Inferior parietal cortex (tissue), 1 donor: ENCODE results near the gene CALR.
A peak's percentile ranks its signal among the peaks of the same experiment; 100 is the strongest.
"Not testable (repeated sequence)": the region's sequence is repeated elsewhere in the genome, so short reads cannot be mapped to it uniquely, and the experiment has no call there.

Experiments
- DNase-seq: peaks from one replicate; pipeline ENCODE4 v3.0.0-alpha.2; 2016; ENCODE audit errors: extremely low spot score

Gene CALR

DNA sequence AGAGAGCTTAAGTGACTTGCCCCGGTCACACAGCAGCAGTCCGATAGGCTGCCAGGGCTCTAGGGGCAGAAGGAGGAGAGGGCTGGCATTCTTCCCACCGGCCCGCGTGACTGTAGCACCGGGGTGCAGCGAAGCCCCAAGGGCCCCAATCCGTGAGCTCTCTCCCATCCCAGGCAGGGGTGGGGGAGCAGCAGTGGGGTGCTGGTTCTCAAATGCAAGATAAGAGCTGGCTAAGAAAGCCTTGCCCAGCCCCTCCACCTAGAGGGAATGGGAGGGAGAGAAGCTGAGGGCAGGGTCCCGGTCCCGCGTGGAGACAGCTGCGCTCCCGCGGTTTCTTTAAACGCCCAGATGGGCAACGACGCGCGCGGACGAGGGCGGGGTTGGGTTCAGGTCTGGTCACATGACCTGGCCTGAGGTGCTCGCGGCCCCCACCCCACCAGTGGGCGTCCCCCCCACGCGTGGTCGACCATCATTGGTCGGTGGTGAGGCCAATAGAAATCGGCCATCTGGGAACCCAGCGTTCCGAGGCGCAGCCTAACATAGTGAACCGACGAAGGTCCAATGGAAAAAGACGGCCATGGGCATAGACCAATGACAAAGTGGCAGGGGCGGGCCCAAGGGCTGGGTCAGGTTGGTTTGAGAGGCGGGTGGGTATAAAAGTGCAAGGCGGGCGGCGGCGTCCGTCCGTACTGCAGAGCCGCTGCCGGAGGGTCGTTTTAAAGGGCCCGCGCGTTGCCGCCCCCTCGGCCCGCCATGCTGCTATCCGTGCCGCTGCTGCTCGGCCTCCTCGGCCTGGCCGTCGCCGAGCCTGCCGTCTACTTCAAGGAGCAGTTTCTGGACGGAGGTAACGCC, at the start of gene CALR:
TSS of gene CALR (plus strand) at position 683 of the 852 bp plus-strand sequence. CDS start at position 754, 71 bp downstream.
- DNase-seq: peak; percentile 100

DNA sequence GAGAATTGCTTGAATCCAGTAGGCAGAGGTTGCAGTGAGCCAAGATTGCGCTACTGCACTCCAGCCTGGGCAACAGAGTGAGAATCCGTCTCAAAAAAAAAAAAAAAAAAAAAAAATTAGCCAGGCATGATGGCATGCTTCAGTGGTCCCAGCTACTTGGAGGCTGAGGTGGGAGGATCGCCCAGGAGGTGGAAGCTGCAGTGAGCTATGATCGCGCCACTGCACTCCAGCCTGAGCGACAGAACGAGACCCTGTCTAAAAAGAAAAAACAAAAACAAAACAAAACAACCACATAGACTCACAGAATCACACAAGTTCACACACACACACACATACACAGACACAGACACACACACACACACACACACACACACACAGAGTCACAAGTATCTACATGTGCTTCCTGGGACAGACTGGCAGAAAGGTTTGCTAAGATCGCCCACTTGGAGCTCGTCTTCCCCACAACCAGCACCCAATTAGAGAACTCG, 48.1 kb upstream of the CALR start:
- DNase-seq: not testable (repeated sequence)

DNA sequence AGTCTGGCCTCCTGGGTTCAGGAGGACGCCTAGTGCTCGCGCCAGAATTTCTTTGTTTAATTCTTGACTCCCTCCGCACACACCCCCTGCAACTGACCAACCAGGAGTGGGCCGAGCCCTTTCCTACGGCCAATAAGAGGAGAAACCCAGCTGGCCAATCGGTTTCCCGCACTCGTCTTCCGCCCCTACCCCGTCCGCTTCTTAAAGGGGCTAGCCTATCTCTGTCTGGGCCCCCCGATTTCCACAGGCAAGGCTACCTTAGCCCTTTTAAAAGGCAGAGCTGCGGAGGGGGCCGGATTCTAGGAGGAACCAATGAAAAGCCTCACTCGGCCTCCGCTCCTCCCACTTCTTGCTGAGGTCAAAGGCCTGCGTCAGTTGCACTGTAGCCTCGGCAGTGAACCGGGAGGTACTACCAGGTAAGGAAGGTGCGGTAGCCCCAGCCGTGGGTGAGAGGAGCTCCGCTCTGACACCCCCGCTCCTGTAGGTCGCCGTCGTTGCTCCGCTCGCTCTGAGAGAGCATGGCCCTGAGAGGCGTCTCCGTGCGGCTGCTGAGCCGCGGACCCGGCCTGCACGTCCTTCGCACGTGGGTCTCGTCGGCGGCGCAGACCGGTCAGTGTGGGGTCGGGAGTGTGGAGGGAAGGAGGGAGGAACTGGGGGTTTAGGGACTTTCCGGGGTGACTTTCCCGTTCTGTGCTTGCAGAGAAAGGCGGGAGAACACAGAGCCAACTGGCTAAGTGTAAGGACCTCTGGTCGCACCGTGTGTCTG, 47.4 kb upstream of the CALR start, which contains the start of gene GCDH:
TSS of gene GCDH (plus strand) at position 374 of the 766 bp plus-strand sequence. CDS start at position 519, 145 bp downstream.
- peak; percentile 99 for DNase-seq

DNA sequence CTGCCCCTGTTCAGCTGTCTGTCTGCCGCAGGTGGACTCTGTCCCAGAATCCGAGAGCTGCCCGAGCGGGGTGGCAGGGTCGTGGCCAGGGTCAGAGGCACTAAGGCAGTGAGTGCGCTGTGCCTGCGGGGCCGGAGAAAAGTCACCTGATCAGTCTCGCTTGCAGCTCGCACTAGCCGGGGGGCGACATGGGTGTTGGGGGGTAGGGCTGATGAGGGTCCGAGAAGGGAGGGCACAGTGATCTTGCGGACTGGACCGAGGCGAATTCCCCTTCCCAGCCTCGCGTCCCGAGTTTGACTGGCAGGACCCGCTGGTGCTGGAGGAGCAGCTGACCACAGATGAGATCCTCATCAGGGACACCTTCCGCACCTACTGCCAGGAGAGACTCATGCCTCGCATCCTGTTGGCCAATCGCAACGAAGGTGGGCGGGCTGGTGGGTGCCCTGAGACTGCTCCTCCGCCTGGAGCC, 46.8 kb upstream of the CALR start:
- DNase-seq: no peak

DNA sequence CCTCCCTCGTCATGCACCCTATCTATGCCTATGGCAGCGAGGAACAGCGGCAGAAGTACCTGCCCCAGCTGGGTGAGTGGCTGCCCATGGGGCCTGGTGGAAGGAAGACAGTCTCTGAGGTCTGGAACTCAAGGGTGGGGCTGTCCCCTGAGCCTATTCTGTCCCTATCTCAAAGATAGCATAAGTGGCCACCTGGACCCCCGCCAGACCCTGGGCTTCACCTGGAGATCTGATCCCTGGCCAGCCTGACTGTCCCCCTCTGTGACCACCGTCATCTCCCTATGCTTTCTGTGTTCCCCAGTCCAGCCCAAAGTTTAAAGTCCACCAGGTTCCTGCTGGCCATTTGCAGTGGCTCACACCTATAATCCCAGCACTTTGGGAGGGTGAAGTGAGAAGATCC, 44.8 kb upstream of the CALR start:
- DNase-seq: no peak

DNA sequence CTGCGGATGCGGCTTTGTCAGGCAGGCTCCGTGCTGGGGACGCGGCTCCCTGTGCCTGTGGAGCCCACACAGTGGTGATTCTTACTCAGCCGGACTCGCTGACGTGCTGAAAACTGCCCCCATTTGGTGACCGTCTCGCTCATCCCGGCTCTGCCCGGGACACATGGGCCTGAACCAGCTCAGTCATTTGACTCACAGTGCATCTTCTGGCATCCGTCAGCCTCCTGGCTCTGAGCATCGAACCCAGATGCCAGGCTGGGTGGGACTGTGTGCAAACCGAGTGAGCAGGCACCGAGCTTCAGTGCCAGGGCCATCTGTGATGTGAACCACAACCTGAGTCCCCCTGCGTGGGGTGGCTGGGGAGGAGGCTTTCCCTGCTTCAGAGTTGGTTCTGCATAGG, 41.9 kb upstream of the CALR start:
- no peak for DNase-seq

DNA sequence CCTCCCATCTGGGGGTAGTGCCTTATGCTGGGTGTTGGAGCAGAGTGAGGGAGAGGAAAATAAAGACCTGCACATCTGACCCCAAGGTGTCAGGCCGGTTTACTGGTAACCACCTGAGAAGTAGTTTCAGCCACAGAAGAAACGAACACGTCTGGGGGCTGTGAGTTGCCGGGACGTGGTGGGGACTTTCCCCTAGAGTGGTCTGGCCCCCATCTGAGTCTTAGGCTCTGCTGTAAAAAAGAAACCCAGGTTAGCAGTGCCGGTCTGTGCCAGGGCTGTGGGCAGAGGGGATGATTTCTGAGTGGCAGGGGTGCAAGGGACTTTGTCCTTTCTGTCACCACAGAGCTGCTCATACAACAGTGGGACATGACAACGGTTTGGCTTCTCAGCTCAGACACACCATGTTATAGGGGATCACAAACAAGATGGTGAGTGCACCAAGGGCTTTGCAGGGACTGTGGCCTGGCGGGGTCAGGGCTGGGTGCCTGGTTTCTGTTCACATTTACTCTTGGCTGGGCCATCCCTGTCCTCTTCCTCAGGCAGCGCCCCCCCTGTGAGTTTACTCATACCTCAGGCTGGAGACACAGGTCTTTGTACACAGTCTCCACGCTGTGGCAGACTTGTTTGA, 38.4 kb upstream of the CALR start:
- no peak for DNase-seq

DNA sequence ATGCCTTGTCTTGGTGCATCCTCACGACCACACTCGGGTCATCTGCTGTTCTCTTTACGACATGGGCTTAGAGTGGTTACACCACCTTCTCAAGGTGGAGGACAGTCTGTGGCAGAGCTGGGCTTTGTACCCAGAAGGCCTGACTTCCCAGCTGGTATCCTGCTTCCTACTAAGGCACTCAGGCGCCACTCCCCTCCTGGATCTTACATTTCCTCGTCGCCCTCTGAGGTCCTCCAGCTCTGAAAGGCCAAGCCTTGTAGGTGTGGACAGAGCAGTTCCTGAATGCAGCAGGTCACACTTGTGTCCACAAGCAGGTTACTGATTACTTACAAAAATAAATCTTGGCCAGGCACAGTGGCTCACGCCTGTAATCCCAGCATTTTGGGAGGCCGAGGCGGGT, 31.2 kb upstream of the CALR start:
- no peak for DNase-seq

DNA sequence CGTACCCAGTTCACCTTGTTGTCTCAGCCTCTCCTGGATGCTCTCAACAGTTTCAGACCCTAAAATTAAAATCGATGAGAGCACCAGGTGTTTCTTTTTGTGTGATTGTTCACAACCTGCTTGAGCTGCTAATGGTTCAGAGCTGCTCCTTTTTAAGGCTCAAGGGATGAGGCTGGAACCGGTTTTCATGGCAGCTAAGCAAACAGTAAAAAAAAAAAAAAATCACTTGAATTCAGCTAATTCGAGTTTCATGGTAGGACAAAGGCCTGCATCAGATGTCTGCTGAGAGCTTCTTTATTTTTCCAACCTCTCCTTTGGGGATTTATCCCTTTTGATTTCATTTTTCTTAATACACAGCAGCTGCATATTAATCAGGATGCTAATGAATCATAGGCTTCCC, 25.8 kb upstream of the CALR start:
- no peak for DNase-seq

DNA sequence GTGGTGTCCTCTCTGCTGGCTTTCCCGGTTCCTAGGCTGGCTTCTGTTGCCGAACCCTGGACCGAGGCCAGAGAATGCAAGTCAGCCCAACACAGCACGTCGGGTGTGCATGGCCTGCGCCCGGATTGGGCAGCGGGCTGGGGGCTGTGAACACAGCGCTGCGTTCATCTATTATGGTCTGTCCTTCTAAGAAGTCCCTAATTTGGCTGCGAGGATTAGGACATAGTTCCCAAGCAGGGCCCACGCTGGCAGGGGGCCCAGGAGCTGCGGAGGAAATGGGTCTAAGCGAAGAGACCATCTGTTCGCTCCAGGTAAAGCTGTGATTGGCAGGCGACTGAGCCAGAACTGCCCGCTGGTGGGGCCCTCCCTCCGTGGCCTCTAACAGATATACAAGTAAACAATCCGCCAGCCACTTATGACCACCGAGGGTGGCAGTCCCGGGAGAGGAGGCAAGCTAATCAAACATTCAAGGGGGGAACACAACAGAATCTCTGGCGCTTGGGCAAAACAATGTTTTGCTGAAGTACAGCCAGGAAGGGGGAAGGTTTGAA, 25.3 kb upstream of the CALR start:
- DNase-seq: peak; percentile 60

DNA sequence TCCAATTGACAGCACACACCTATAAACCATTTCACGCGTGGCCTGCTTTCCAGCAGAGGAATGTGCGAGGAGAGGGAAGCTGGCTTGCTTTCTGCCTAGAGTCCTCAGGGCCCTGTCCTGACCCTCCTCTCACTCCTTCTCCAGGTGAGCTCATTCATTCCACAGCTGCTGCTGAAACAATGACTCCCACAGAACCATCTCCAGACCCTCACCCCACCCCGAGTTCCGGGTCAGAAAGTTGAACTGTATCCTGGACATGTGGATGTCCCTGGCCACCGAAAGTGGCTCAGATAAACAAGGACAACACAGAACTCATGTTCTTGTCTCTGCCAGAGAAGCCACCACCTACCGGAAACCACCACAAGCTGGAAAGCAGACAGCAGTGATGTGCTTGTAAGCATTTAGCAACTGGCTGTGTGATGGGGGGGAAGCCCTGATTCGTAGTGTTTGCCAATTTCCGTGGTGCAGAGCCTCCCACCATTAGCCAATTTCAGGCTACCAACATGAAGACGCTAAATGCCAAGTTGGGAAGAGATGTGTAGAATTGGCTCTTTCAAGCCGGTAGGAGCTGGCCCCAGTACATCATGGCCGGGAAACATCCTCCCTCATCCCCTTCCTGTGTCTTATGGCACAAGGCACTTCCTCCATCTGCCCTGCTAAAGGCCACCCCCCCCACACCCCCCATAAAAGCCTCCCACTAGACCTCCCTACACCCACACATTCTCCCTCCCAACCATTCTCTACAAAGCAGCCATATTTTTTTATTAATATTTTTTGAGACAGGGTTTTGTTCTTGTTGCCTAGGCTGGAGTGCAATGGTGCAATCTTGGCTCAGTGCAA, 24.3 kb upstream of the CALR start:
- DNase-seq: no peak

DNA sequence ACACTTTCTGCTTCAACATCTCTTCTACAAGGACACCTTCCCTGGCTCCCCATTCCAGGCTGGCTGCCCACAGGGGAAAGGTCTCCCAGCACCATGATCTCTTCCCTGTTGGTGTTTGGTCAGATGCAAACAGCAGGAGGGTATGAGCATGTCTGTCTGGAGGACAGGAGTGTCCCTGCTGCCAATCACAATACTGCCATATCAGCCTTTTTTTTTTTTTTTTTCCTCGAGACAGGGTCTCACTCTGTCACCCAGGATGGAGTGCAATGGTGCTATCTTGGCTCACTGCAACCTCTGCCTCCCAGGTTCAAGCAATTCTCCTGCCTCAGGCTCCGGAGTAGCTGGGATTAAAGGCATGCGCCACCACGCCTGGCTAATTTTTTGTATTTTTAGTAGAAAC, 22.5 kb upstream of the CALR start:
- not testable (repeated sequence) for DNase-seq

DNA sequence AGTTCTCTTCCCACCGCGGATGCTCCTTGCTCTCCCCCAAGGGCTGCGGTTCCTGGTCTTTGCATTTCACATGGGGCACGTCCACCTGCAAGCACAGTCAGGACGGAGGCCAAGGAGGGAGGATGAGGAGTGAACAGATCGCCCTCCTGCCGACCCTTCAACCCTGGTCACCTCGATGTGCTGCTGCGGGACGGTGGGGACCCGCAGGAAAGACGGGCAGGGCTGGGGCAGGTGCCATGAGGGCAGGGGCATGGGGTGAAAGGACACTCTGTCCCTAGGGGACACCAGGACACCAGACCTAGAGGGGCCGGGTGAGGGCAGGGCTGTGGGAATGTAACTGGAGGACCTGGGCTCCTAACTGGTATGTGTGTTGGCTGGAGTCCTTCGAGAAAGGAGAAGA, 20.2 kb upstream of the CALR start:
- no peak for DNase-seq

DNA sequence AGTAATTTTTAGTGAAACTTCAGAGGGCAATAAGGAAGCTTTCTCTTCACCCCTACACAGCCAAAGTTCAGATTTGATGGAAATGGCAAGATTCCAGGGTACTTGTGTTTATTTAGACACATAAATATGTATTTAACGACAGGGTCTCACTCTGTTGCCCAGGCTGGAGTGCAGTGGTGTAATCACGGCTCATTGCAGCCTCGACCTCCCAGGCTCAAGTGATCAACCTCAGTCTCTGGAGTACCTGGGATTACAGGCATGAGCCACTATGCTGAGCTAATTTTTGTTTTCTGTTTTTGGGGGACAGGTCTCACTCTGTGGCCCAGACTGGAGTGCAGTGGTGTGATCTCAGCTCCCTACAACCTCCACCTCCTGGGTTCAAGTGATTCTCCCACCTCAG, 17.4 kb upstream of the CALR start:
- DNase-seq: no peak

DNA sequence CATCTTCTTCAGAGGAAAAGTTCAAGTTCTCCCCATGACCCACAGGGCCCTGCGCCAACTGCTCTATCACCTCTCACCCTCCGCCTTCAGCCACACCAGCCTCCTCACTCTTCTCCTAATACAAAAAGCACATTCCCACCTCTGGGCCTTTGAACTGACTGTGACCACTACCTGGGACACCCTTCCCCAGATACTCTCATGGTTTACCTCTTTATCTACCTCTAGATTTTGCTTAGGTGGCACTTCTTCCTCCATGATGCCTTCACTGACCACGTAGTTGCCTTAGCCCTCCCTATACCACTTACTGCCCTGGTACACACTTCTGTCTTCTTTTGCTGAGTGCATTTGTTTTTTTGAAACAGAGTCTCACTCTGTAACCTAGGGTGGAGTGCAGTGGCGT, 15.4 kb upstream of the CALR start:
- DNase-seq: no peak

DNA sequence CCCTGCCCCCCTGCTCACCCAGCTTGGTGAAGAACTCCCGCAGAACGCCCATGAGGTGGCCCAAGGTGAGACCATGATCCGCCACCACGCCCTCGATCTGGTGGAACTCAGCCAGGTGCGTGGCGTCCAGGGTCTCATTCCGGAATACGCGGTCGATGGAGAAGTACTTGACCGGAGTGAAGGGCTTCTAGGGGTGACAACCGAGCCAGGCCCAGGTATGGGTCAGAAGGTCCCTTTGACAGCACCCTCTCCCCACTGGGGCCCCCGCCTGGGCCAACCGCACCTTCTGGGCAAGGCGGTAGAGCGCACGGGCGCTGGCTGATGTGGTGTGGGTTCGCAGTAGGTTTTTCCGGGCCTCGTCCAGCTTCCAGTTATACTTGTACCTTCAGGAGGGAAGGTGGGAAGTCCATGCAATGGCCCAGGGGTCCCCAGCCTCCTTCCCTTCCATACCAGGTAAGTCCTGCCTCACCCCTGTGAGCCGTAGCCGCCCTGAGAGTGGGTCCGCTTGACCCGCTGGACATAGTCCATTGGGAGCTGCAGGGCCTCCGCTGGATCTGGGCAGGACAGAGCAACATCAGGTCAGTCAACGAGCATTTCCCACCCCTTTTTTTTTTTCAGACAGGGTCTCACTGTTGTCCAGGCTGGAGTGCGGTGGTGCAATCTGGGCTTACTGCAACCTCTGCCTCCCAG, 13.6 kb upstream of the CALR start:
- no peak for DNase-seq

DNA sequence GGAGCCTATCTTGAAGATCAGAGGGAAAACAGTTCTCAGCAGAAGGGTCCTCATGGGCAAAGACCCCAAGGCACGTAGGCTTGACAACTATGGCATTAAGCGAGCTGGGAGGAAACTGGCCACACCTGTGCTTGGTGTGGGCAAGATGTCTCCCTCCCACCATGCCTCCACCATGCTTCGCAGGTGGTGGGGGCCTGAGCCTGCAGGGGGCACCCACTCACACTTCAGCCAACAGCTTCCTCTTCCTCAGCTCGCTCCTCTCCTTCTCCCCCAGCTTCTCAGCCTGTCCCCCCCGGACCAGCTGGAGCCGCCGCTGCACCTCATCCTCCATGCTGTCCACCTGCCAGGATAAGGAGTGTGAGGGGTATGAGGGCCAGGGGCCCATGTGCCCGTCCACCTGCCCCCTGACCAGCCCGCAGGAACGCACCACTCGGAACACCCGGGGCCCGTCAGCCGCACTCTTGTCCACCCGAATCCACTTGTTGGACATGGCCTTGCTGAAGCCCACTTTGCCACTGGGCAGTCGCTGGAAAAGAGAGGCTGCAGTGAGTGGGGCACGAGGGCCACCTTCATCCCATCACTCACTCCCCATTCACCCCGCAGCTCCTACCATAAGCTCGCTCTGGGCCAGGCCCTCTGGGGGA, 8.3 kb upstream of the CALR start:
- DNase-seq: no peak

DNA sequence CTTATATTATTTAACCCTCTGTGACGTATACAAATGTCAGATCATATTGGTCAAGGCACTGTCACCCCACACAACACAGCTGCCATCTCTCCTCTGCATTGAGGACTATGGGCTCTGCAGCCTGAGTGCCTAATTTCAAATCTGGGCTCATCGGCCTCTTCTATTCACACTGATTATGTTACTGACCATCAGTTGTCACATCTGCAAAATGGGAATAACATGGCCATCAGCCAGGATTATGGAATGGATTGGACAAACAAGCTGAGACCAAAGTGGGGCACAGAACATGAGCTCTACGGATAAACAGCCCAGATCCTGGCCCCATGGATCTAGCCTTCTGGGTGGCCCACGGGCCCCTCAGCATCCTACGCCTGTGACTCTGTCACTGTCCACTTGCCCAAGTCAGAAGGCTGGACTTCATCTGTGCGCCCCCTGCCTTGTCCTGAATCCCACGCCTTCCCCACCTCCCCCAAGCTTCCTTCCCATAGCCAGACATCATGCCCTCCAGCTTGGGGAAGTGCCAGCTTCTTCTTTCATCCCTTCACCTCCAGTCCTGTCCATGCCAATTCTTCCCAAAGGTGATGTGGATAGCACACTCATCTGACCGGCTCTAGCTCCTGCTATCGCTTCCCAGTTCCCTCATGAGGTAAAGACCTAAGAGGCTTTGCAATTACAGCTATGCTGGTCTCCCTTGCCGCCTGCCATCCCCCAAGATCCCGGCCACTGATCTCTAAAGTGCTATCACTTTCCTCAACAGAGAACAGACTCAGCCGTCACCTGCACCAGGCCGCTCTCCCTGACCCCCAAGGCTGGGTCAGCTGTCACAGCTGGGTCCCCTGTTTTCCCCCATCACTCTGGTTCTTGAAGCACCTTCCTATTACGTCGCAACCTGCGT, 5.8 kb upstream of the CALR start:
- DNase-seq: no peak
